GM21786 (cell line): Measurements from ENCODE around the gene CCDC18.

Experiments
- ATAC-seq: cut with Tn5 transposase; IDR thresholded peaks from one replicate; pipeline ENCODE4 v1.9.1; 2021; ENCODE audit not compliant: unreplicated experiment

The CCDC18 gene

GRCh38 chr1:93296555-93297154 lies 116.1 kb downstream of the CCDC18 start:
- ATAC-seq: no peak

- ATAC-seq: no peak
Measured at GRCh38 chr1:93301131-93301530, 120.6 kb downstream of the CCDC18 start.

GRCh38 chr1:93302078-93302477 lies 121.6 kb downstream of the CCDC18 start:
- ATAC-seq: no peak

GRCh38 chr1:93304716-93305138 lies 124.2 kb downstream of the CCDC18 start:
- no peak for ATAC-seq

GRCh38 chr1:93306920-93307319 lies 126.4 kb downstream of the CCDC18 start:
- no peak for ATAC-seq

GRCh38 chr1:93313026-93313425 lies 132.5 kb downstream of the CCDC18 start:
- no peak for ATAC-seq

GRCh38 chr1:93317207-93317606 lies 136.7 kb downstream of the CCDC18 start:
- no peak for ATAC-seq

GRCh38 chr1:93317943-93318342 lies 137.4 kb downstream of the CCDC18 start:
- ATAC-seq: no peak

- ATAC-seq: no peak
Measured at GRCh38 chr1:93321720-93322119, 141.2 kb downstream of the CCDC18 start.

GRCh38 chr1:93322349-93322748 lies 141.8 kb downstream of the CCDC18 start:
- ATAC-seq: no peak

GRCh38 chr1:93323185-93323820 lies 142.8 kb downstream of the CCDC18 start:
- no peak for ATAC-seq

GRCh38 chr1:93324486-93325464 lies 144.3 kb downstream of the CCDC18 start:
- no peak for ATAC-seq
